Ovary (tissue), 1 donor: ENCODE results near the gene SNCG.

Experiments
- EP300 ChIP-seq: sonication (generic); formaldehyde crosslinking; IDR thresholded peaks from one replicate; pipeline ENCODE4 v1.6.1; 2017; ENCODE audit warnings: antibody characterized with exemption
- POLR2A ChIP-seq: fragments of 450-650 bp; IDR thresholded peaks from one replicate; pipeline ENCODE4 v1.6.1; 2017; ENCODE audit warnings: antibody characterized with exemption, mild to moderate bottlenecking, moderate library complexity

- peak; percentile 97 for TF ChIP-seq POLR2A
- TF ChIP-seq EP300 = no peak
These were observed 12.5 kb downstream of the SNCG start for GRCh38 chr10:86970982-86971231.
